ENCODE measurements around the gene CTPS1.

CTPS1 gene

GRCh38 chr1:41003127-41003639 is 23.7 kb downstream of the CTPS1 start:
- Histone ChIP-seq H3K36me3 (ENCODE audit: control insufficient read depth, insufficient read depth, low read length) (peaks cover 43% of the 10 kb centered on the region), H3K27me3 (replicated peaks; ENCODE audit: control insufficient read depth, insufficient read depth, low read length) (no peaks in the 10 kb centered on the region), H3K4me3 (replicated peaks; ENCODE audit: low read depth, low read length) (no peak overlapping the region)
- no peak for DNase-seq (ENCODE audit: extremely low read depth, insufficient read length)
- no peak for TF ChIP-seq CTCF (IDR thresholded peaks at IDR 0.05; ENCODE audit: insufficient read depth, low read length, poor library complexity, severe bottlenecking)

- Histone ChIP-seq H3K4me3 (replicated peaks; ENCODE audit: low read depth, low read length) (no peak overlapping the region), H3K27me3 (replicated peaks; ENCODE audit: control insufficient read depth, insufficient read depth, low read length) (no peaks in the 10 kb centered on the region), H3K36me3 (ENCODE audit: control insufficient read depth, insufficient read depth, low read length) (peaks cover 41% of the 10 kb centered on the region)
- TF ChIP-seq CTCF (IDR thresholded peaks at IDR 0.05; ENCODE audit: insufficient read depth, low read length, poor library complexity, severe bottlenecking): peak; percentile 65
- peak; percentile 74 for DNase-seq (ENCODE audit: extremely low read depth, insufficient read length)
Measured at GRCh38 chr1:41003640-41004220, 24.2 kb downstream of the CTPS1 start.

GRCh38 chr1:41005876-41006275 is 26.4 kb downstream of the CTPS1 start:
- Histone ChIP-seq H3K36me3 (ENCODE audit: control insufficient read depth, insufficient read depth, low read length) (peaks cover 46% of the 10 kb centered on the region), H3K4me3 (replicated peaks; ENCODE audit: low read depth, low read length) (no peak overlapping the region), H3K27me3 (replicated peaks; ENCODE audit: control insufficient read depth, insufficient read depth, low read length) (no peaks in the 10 kb centered on the region)
- TF ChIP-seq CTCF (IDR thresholded peaks at IDR 0.05; ENCODE audit: insufficient read depth, low read length, poor library complexity, severe bottlenecking): no peak
- DNase-seq (ENCODE audit: extremely low read depth, insufficient read length): no peak

DNA sequence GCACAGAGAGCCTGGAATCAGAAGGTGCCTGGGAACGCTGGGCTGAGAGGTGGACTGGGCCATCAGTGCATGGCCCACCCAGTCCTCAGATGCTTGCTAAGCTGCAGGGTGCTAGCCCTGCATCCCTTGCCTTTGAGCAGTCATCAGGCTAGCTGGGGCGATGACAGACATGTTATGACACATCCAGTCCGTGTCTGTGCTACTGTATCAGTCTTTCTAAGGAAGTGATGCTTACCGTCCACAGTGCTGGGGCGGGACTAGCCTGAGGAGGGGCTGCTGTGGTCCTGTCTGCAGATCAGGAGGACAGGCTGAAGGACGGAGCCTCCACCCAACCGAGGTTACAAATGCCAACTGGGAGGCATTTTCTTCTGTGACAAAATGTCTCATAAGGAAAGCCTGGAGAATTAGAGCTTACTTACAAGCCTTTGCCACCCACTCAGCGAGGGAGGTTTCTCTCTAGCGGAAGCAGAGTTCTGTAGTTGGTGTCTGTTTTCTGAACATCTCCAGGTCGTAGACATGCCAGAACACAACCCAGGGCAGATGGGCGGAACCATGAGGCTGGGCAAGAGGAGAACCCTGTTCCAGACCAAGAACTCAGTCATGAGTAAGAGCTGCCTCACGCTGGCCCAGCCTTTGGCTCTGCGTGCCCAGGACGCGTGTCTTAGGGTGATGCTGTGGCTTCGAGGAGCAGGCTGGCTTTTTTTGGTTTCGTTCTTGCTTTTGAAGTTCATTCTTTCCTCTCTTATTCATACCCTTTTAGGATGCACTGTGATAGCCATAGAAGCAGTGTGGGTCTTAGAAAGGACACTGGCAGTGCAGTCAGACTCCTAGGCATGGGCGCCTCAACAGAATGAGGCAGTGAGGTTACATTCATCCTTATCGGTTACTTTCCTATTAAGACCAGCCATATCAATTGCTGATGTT is 27.7 kb downstream of the CTPS1 start:
- Histone ChIP-seq H3K36me3 (ENCODE audit: control insufficient read depth, insufficient read depth, low read length) (peaks cover 49% of the 10 kb centered on the region), H3K4me3 (replicated peaks; ENCODE audit: low read depth, low read length) (no peak overlapping the region), H3K27me3 (replicated peaks; ENCODE audit: control insufficient read depth, insufficient read depth, low read length) (no peaks in the 10 kb centered on the region)
- no peak for DNase-seq (ENCODE audit: extremely low read depth, insufficient read length)
- TF ChIP-seq CTCF (IDR thresholded peaks at IDR 0.05; ENCODE audit: insufficient read depth, low read length, poor library complexity, severe bottlenecking): no peak

- no peak for DNase-seq (ENCODE audit: extremely low read depth, insufficient read length)
- Histone ChIP-seq H3K27me3 (replicated peaks; ENCODE audit: control insufficient read depth, insufficient read depth, low read length) (no peaks in the 10 kb centered on the region), H3K4me3 (replicated peaks; ENCODE audit: low read depth, low read length) (no peak overlapping the region), H3K36me3 (ENCODE audit: control insufficient read depth, insufficient read depth, low read length) (peaks cover 45% of the 10 kb centered on the region)
- TF ChIP-seq CTCF (IDR thresholded peaks at IDR 0.05; ENCODE audit: insufficient read depth, low read length, poor library complexity, severe bottlenecking): no peak
Measured at GRCh38 chr1:41009466-41009865, 30.0 kb downstream of the CTPS1 start.
